HCT116 (cell line): ENCODE measurements around the gene TTC33.

Source experiments
- ELF1 ChIP-seq: IDR thresholded peaks from 2 replicates; pipeline ENCODE4 v1.6.1; 2012; ENCODE audit warnings: low read depth, borderline replicate concordance
- EZH2 ChIP-seq: fragments of 200-600 bp; sonication (generic); IDR thresholded peaks from 2 replicates; pipeline ENCODE4 v1.6.1; 2017; ENCODE audit warnings: antibody characterized with exemption, mixed run types
- POLR2A ChIP-seq: IDR thresholded peaks from 2 replicates; pipeline ENCODE4 v1.7.0; 2011; ENCODE audit warnings: borderline replicate concordance; ENCODE audit not compliant: insufficient read depth, insufficient read length; ENCODE audit errors: extremely low read depth
- POLR2AphosphoS5 ChIP-seq: IDR thresholded peaks from 2 replicates; pipeline ENCODE4 v1.6.1; 2011; ENCODE audit warnings: mild to moderate bottlenecking, low read depth, low read length, moderate library complexity
- TCF7L2 ChIP-seq: IDR thresholded peaks from 2 replicates; pipeline ENCODE4 v1.7.0; 2011; ENCODE audit warnings: borderline replicate concordance, inconsistent platforms; ENCODE audit not compliant: insufficient read depth, insufficient read length; ENCODE audit errors: extremely low read depth
- YY1 ChIP-seq: IDR thresholded peaks from 2 replicates; pipeline ENCODE4 v1.6.1; 2011; ENCODE audit warnings: low read length, low read depth, moderate library complexity, mild to moderate bottlenecking; ENCODE audit not compliant: insufficient replicate concordance; ENCODE audit errors: extremely low read depth
- ZNF274 ChIP-seq: fragments of 200-500 bp; sonication (Bioruptor generic); IDR thresholded peaks from 2 replicates; pipeline ENCODE4 v1.6.1; 2014; ENCODE audit warnings: mild to moderate bottlenecking, low read depth, low read length, inconsistent platforms
- TF ChIP-seq, protein P1 (sequence below), 3 experiments: fragments of 200-600 bp in 1 of 3; sonication (generic) in 1 of 3; IDR thresholded peaks in 2 of 3; conservative IDR thresholded peaks in 1 of 3; 2 replicates each; pipeline ENCODE4 v1.5.1; 2012 to 2017; ENCODE audit warnings: low read depth in 2 of 3, low read length in 2 of 3, antibody characterized with exemption in 1 of 3, borderline replicate concordance in 1 of 3, control low read depth in 1 of 3, mild to moderate bottlenecking in 1 of 3, mixed read lengths in 1 of 3, mixed run types in 1 of 3, moderate library complexity in 1 of 3; ENCODE audit not compliant: insufficient read depth in 1 of 3
- TF ChIP-seq, protein P2 (sequence below): IDR thresholded peaks from 2 replicates; pipeline ENCODE4 v1.6.1; 2012
- TF ChIP-seq, protein P3 (sequence below): IDR thresholded peaks from 2 replicates; pipeline ENCODE4 v1.6.1; 2012; ENCODE audit warnings: low read depth

DNA sequence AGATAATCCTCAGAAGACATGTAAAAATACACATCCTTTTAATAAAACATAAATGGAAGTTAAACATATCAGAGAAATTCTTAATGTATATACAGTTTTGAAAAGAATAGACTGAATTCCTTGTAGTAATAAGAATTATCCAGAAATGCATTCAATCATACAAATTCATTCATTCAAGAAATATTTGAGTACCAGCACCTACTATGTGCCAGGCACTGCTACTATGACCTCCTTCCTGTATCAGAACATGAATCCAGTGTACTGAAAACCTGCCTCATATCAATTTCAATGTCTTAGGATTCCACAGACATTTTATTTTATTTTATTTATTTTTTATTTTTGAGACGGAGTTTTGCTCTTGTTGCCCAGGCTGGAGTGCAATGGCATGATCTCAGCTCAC, 29.2 kb upstream of the TTC33 start:
- TF ChIP-seq ZNF274: no peak
- TF ChIP-seq, protein P1, sequence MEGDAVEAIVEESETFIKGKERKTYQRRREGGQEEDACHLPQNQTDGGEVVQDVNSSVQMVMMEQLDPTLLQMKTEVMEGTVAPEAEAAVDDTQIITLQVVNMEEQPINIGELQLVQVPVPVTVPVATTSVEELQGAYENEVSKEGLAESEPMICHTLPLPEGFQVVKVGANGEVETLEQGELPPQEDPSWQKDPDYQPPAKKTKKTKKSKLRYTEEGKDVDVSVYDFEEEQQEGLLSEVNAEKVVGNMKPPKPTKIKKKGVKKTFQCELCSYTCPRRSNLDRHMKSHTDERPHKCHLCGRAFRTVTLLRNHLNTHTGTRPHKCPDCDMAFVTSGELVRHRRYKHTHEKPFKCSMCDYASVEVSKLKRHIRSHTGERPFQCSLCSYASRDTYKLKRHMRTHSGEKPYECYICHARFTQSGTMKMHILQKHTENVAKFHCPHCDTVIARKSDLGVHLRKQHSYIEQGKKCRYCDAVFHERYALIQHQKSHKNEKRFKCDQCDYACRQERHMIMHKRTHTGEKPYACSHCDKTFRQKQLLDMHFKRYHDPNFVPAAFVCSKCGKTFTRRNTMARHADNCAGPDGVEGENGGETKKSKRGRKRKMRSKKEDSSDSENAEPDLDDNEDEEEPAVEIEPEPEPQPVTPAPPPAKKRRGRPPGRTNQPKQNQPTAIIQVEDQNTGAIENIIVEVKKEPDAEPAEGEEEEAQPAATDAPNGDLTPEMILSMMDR (IDR thresholded peaks at IDR 0.05 in 2 of 3, conservative IDR thresholded peaks at IDR 0.05 in 1 of 3; ENCODE audit: borderline replicate concordance in 1 of 3, insufficient read depth in 1 of 3, low read depth in 2 of 3, low read length in 2 of 3): no peak
- TF ChIP-seq POLR2A: no peak
- no peak for TF ChIP-seq YY1
- TF ChIP-seq, protein P2, sequence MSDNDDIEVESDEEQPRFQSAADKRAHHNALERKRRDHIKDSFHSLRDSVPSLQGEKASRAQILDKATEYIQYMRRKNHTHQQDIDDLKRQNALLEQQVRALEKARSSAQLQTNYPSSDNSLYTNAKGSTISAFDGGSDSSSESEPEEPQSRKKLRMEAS: no peak
- TF ChIP-seq EZH2: no peak
- no peak for TF ChIP-seq POLR2AphosphoS5
- TF ChIP-seq ELF1: no peak
- TF ChIP-seq, protein P3, sequence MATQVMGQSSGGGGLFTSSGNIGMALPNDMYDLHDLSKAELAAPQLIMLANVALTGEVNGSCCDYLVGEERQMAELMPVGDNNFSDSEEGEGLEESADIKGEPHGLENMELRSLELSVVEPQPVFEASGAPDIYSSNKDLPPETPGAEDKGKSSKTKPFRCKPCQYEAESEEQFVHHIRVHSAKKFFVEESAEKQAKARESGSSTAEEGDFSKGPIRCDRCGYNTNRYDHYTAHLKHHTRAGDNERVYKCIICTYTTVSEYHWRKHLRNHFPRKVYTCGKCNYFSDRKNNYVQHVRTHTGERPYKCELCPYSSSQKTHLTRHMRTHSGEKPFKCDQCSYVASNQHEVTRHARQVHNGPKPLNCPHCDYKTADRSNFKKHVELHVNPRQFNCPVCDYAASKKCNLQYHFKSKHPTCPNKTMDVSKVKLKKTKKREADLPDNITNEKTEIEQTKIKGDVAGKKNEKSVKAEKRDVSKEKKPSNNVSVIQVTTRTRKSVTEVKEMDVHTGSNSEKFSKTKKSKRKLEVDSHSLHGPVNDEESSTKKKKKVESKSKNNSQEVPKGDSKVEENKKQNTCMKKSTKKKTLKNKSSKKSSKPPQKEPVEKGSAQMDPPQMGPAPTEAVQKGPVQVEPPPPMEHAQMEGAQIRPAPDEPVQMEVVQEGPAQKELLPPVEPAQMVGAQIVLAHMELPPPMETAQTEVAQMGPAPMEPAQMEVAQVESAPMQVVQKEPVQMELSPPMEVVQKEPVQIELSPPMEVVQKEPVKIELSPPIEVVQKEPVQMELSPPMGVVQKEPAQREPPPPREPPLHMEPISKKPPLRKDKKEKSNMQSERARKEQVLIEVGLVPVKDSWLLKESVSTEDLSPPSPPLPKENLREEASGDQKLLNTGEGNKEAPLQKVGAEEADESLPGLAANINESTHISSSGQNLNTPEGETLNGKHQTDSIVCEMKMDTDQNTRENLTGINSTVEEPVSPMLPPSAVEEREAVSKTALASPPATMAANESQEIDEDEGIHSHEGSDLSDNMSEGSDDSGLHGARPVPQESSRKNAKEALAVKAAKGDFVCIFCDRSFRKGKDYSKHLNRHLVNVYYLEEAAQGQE: no peak
- no peak for TF ChIP-seq TCF7L2
